HCT116 (cell line): ENCODE results near the gene LIMS2. TPM values are rescaled to one million over a fixed set of nuclear protein-coding genes. Genes with fewer than 3 reads are reported as not detected.

Source experiments
- ATAC-seq: fragments of 200-7000 bp; cut with Tn5 transposase; 2 replicates; pipeline ENCODE4 v1.9.1; 2020; ENCODE audit warnings: mild to moderate bottlenecking, moderate library complexity
- BruUV-seq: library from RNA; stranded (reverse); fragments of 400-500 nt; replicated peaks from 2 replicates; lab custom pipeline; 2021; lab: Mats Ljungman, UMichigan
- CTCF ChIA-PET: fragments of 300-600 bp; sonication (Branson Sonifier 250); formaldehyde crosslinking; loops from one replicate; lab custom pipeline; 2021; ENCODE audit warnings: antibody characterized with exemption; lab: Charles Lee
- POLR2A ChIA-PET: fragments of 300-600, 350-600 bp; sonication (Branson Sonifier 250); formaldehyde crosslinking; loops from one replicate; lab custom pipeline; 2021; ENCODE audit warnings: antibody characterized with exemption; lab: Charles Lee
- RAD21 ChIA-PET, 2 experiments: fragments of 300-600 bp; sonication (Branson Sonifier 250); formaldehyde crosslinking; loops; one replicate each; lab custom pipeline; 2023; ENCODE audit warnings: low total read pairs in 2 of 2; ENCODE audit not compliant: uncharacterized antibody in 2 of 2, unreplicated experiment in 2 of 2, low non-redundant PET in 1 of 2; lab: Charles Lee
- DNase-seq: peaks from one replicate; pipeline ENCODE4 v3.0.0-alpha.2; 2010; ENCODE audit warnings: low read depth, low spot score
- H2AFZ ChIP-seq: fragments of 200-600 bp; shearing (Covaris generic), sonication (generic); 2 replicates; pipeline ENCODE4 v1.6.1; 2017; ENCODE audit warnings: low read depth, mixed run types, mixed read lengths, antibody characterized with exemption, low read length; ENCODE audit not compliant: poor library complexity, severe bottlenecking
- H3K27ac ChIP-seq: 2 replicates; pipeline ENCODE4 v1.5.1; 2012; ENCODE audit warnings: low read depth, low read length
- H3K27me3 ChIP-seq: fragments of 200-600 bp; sonication (generic); 2 replicates; pipeline ENCODE4 v1.6.1; 2016; ENCODE audit warnings: mixed run types, low read length, mixed read lengths; ENCODE audit not compliant: insufficient read depth
- H3K36me3 ChIP-seq, 2 experiments: fragments of 200-500 bp in 1 of 2; fragments of 200-600 bp in 1 of 2; sonication (Bioruptor generic) in 1 of 2; sonication (generic) in 1 of 2; 2 replicates each; pipeline versions ENCODE4 v1.5.1 to v1.6.1; 2014 to 2016; ENCODE audit warnings: low read length in 2 of 2, inconsistent platforms in 1 of 2, mixed read lengths in 1 of 2, mixed run types in 1 of 2; ENCODE audit not compliant: insufficient read depth in 2 of 2, control insufficient read depth in 1 of 2
- H3K4me1 ChIP-seq, 2 experiments: fragments of 200-600 bp in 1 of 2; sonication (generic) in 1 of 2; 2 replicates each; pipeline versions ENCODE4 v1.5.1 to v1.6.1; 2012 to 2017; ENCODE audit warnings: low read length in 2 of 2, inconsistent platforms in 1 of 2, mild to moderate bottlenecking in 1 of 2, mixed read lengths in 1 of 2, mixed run types in 1 of 2, moderate library complexity in 1 of 2; ENCODE audit not compliant: insufficient read depth in 2 of 2, control insufficient read depth in 1 of 2
- H3K4me2 ChIP-seq: fragments of 200-600 bp; sonication (generic); 2 replicates; pipeline ENCODE4 v1.6.1; 2017; ENCODE audit warnings: mixed run types, low read length, mixed read lengths
- H3K4me3 ChIP-seq, 2 experiments: fragments of 200-600 bp in 1 of 2; sonication (generic) in 1 of 2; replicated peaks in 1 of 2; 2 replicates each; pipeline ENCODE4 v1.5.1; 2011 to 2016; ENCODE audit warnings: low read length in 2 of 2, control low read depth in 1 of 2, low read depth in 1 of 2, mild to moderate bottlenecking in 1 of 2, mixed read lengths in 1 of 2, mixed run types in 1 of 2
- H3K79me2 ChIP-seq: fragments of 200-600 bp; sonication (generic); 2 replicates; pipeline ENCODE4 v1.6.1; 2017; ENCODE audit warnings: mild to moderate bottlenecking, mixed run types, low read length, moderate library complexity, mixed read lengths; ENCODE audit not compliant: insufficient read depth
- H3K9ac ChIP-seq: fragments of 200-600 bp; sonication (generic); 2 replicates; pipeline ENCODE4 v1.6.1; 2016; ENCODE audit warnings: low read length, mixed read lengths
- H3K9me2 ChIP-seq: fragments of 200-600 bp; sonication (generic), shearing (Covaris generic); 2 replicates; pipeline ENCODE4 v1.6.1; 2017; ENCODE audit warnings: mixed run types, mild to moderate bottlenecking, moderate library complexity; ENCODE audit not compliant: insufficient read depth
- H3K9me3 ChIP-seq, 2 experiments: fragments of 200-500 bp in 1 of 2; fragments of 200-600 bp in 1 of 2; sonication (Bioruptor generic) in 1 of 2; sonication (generic) in 1 of 2; 2 replicates each; pipeline ENCODE4 v1.6.1; 2014 to 2017; ENCODE audit warnings: low read length in 2 of 2, mixed read lengths in 2 of 2, inconsistent platforms in 1 of 2, low read depth in 1 of 2, mild to moderate bottlenecking in 1 of 2, mixed run types in 1 of 2, moderate library complexity in 1 of 2; ENCODE audit not compliant: control insufficient read depth in 1 of 2, insufficient read depth in 1 of 2
- H4K20me1 ChIP-seq: fragments of 200-600 bp; sonication (generic), shearing (Covaris generic); 2 replicates; pipeline ENCODE4 v1.6.1; 2017; ENCODE audit warnings: mixed run types, mild to moderate bottlenecking, moderate library complexity; ENCODE audit not compliant: insufficient read depth
- SIN3A ChIP-seq: IDR thresholded peaks from 2 replicates; pipeline ENCODE4 v1.6.1; 2012; ENCODE audit warnings: low read depth
- intact Hi-C: fragments of 100-400 bp; cut with micrococcal nuclease; formaldehyde crosslinking; loops from 2 replicates; pipeline ENCODE4 v1.10.0; 2022
- total RNA-seq: library from RNA; stranded (reverse); gene quantifications from one replicate; pipeline ENCODE4 v1.2.1, GENCODE V29; 2021; ENCODE audit not compliant: unreplicated experiment
- TF ChIP-seq, protein P1 (sequence below): IDR thresholded peaks from 2 replicates; pipeline ENCODE4 v1.6.1; 2012; ENCODE audit warnings: low read depth

LIMS2 gene
- total RNA-seq, 1 experiment from 2014 or later: 3.7 TPM

DNA sequence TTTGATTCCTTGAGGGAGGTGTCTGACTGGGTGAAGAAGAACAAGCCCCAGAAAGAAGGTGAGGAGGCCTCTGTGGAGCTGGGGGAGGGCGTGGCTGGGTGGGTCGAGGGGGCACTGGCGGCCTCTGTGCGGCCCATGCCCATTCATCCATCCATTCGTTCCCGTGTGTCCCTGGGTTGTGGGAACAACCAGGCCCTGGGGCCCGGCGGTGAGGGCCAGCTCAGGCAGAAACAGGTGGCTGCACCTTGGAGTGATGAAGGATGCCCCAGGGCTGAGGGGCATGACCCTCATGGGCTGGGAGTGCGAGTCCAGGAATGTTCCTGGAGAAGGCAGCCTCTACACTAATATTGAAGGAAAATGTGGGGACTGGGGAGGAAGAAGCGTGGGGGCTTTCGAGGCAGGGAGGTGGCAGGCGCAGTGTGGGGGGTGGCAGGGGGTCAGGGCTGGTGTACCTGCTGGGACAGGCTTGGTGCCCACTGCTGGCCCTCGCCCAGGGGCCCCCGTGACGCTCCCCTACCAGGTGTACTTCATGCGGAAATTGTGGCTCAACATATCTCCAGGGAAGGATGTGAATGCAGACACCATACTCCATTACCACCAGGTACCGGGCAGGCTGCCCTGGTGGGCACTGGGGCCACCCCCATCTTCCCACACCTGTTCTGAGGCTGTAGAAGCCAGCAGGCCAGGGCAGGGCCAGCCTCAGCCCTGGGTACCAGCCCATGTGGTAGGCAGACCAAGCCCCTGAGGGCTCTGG is 40.5 kb downstream of the LIMS2 start (continued):
- TF ChIP-seq, protein P1, sequence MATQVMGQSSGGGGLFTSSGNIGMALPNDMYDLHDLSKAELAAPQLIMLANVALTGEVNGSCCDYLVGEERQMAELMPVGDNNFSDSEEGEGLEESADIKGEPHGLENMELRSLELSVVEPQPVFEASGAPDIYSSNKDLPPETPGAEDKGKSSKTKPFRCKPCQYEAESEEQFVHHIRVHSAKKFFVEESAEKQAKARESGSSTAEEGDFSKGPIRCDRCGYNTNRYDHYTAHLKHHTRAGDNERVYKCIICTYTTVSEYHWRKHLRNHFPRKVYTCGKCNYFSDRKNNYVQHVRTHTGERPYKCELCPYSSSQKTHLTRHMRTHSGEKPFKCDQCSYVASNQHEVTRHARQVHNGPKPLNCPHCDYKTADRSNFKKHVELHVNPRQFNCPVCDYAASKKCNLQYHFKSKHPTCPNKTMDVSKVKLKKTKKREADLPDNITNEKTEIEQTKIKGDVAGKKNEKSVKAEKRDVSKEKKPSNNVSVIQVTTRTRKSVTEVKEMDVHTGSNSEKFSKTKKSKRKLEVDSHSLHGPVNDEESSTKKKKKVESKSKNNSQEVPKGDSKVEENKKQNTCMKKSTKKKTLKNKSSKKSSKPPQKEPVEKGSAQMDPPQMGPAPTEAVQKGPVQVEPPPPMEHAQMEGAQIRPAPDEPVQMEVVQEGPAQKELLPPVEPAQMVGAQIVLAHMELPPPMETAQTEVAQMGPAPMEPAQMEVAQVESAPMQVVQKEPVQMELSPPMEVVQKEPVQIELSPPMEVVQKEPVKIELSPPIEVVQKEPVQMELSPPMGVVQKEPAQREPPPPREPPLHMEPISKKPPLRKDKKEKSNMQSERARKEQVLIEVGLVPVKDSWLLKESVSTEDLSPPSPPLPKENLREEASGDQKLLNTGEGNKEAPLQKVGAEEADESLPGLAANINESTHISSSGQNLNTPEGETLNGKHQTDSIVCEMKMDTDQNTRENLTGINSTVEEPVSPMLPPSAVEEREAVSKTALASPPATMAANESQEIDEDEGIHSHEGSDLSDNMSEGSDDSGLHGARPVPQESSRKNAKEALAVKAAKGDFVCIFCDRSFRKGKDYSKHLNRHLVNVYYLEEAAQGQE: no peak

DNA sequence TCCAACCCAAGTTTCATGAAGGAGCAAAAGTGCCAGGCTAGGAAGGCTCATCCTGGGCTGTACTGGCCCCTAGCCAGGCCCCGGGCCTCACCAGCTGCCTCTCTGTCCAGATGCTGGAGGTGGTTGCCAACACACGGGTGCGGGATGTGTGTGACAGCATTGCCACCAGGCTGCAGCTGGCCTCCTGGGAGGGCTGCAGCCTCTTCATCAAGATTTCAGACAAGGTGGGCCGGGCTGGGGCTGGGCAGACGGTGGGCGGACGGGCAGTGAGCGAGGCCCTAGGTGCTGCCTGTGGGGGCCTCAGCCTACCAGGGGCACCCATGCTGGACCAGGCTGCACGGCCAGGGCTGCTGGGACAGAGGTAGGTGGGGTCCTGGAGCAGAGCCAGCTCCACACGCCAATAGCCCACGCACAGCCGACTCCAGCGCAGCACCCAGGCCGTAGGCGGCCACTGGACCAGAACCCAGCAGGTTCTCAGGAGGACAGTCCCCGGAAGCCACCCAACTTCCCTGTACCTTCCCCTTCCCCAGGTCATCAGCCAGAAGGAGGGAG is 41.2 kb downstream of the LIMS2 start:
- Histone ChIP-seq H3K9me3 (no peaks in the 10 kb centered on the region), H3K36me3 (no peaks in the 10 kb centered on the region), H3K27me3 (no peaks in the 10 kb centered on the region), H2AFZ (no peak overlapping the region), H3K4me2 (no peak overlapping the region), H3K79me2 (no peaks in the 10 kb centered on the region), H3K27ac (no peak overlapping the region), H3K4me3 (no peak overlapping the region), H3K9ac (no peak overlapping the region), H4K20me1 (no peaks in the 10 kb centered on the region), H3K9me2 (no peaks in the 10 kb centered on the region), H3K4me1 (peaks cover 8 to 19% of the 10 kb centered on the region in 2 experiments)
- BruUV-seq: no TSS peak
- ChIA-PET RAD21 (no interaction called here), POLR2A (no interaction called here), CTCF (no interaction called here)
- no peak for DNase-seq
- ATAC-seq: no peak
- TF ChIP-seq, protein P1: no peak
- TF ChIP-seq SIN3A: no peak
- intact Hi-C loops: no loop called here
